Parathyroid adenoma (tissue), 2 donors: ENCODE results near the gene AFF3.
"Not testable (repeated sequence)": the region's sequence is repeated elsewhere in the genome, so short reads cannot be mapped to it uniquely, and the experiment has no call there.

ENCODE experiments used
- H2AFZ ChIP-seq: fragments of 300-600 bp; sonication (generic); one replicate; pipeline ENCODE4 v1.7.0; 2017; ENCODE audit warnings: antibody characterized with exemption, mild to moderate bottlenecking
- H3K27ac ChIP-seq: fragments of 300-600 bp; sonication (generic); one replicate; pipeline ENCODE4 v1.7.0; 2017
- H3K27me3 ChIP-seq: fragments of 300-600 bp; sonication (generic); one replicate; pipeline ENCODE4 v1.7.0; 2017; ENCODE audit warnings: low read length; ENCODE audit not compliant: control insufficient read depth, insufficient read depth
- H3K36me3 ChIP-seq: fragments of 300-600 bp; sonication (generic); one replicate; pipeline ENCODE4 v1.7.0; 2017; ENCODE audit warnings: low read length; ENCODE audit not compliant: control insufficient read depth, insufficient read depth
- H3K4me1 ChIP-seq: fragments of 300-600 bp; sonication (generic); one replicate; pipeline ENCODE4 v1.7.0; 2017; ENCODE audit warnings: control low read depth
- H3K4me2 ChIP-seq: fragments of 300-600 bp; sonication (generic); one replicate; pipeline ENCODE4 v1.7.0; 2017; ENCODE audit warnings: low read length
- H3K4me3 ChIP-seq: fragments of 300-600 bp; sonication (generic); one replicate; pipeline ENCODE4 v1.7.0; 2017; ENCODE audit warnings: low read depth, low read length
- H3K79me2 ChIP-seq: fragments of 300-600 bp; sonication (generic); one replicate; pipeline ENCODE4 v1.7.0; 2017; ENCODE audit warnings: control low read depth
- H3K9ac ChIP-seq: fragments of 300-600 bp; sonication (generic); one replicate; pipeline ENCODE4 v1.7.0; 2017; ENCODE audit warnings: mild to moderate bottlenecking
- H3K9me3 ChIP-seq: fragments of 300-600 bp; sonication (generic); one replicate; pipeline ENCODE4 v1.7.0; 2017; ENCODE audit warnings: low read length; ENCODE audit not compliant: control insufficient read depth
- CTCF ChIP-seq: fragments of 300-600 bp; sonication (generic); IDR thresholded peaks from one replicate; pipeline ENCODE4 v1.7.0; 2017; ENCODE audit warnings: antibody characterized with exemption, mild to moderate bottlenecking
- donor health status: primary hyperparathyroidism.

The AFF3 gene

GRCh38 chr2:99935662-99936061 is 206.7 kb downstream of the AFF3 start:
- Histone ChIP-seq H2AFZ (no peak overlapping the region), H3K9ac (no peak overlapping the region), H3K27ac (no peak overlapping the region), H3K79me2 (no peaks in the 10 kb centered on the region), H3K4me1 (no peaks in the 10 kb centered on the region), H3K4me2 (no peak overlapping the region), H3K9me3 (no peaks in the 10 kb centered on the region), H3K4me3 (no peak overlapping the region), H3K36me3 (no peaks in the 10 kb centered on the region), H3K27me3 (no peaks in the 10 kb centered on the region)
- TF ChIP-seq CTCF = no peak

- no peaks in the 10 kb centered on the region for H3K9me3 ChIP-seq
- TF ChIP-seq CTCF = no peak
- no peak overlapping the region for H2AFZ ChIP-seq
- H3K36me3 ChIP-seq = no peaks in the 10 kb centered on the region
- H3K4me2 ChIP-seq = no peak overlapping the region
- no peak overlapping the region for H3K4me3 ChIP-seq
- no peaks in the 10 kb centered on the region for H3K79me2 ChIP-seq
- H3K27me3 ChIP-seq = no peaks in the 10 kb centered on the region
- no peak overlapping the region for H3K9ac ChIP-seq
- H3K4me1 ChIP-seq = no peaks in the 10 kb centered on the region
- no peak overlapping the region for H3K27ac ChIP-seq
Measured at GRCh38 chr2:99933894-99934650, 208.3 kb downstream of the AFF3 start.

- H3K27ac ChIP-seq, H3K9me3 ChIP-seq, H3K4me3 ChIP-seq, H3K36me3 ChIP-seq, H2AFZ ChIP-seq, H3K9ac ChIP-seq, H3K4me1 ChIP-seq, H3K4me2 ChIP-seq, H3K27me3 ChIP-seq, H3K79me2 ChIP-seq: not testable (repeated sequence)
Measured at GRCh38 chr2:99933491-99933890, 208.9 kb downstream of the AFF3 start.

- TF ChIP-seq CTCF = no peak
- Histone ChIP-seq H3K27ac (no peak overlapping the region), H3K79me2 (no peaks in the 10 kb centered on the region), H2AFZ (no peak overlapping the region), H3K9ac (no peak overlapping the region), H3K4me1 (no peaks in the 10 kb centered on the region), H3K36me3 (no peaks in the 10 kb centered on the region), H3K27me3 (no peaks in the 10 kb centered on the region), H3K4me2 (no peak overlapping the region), H3K9me3 (no peaks in the 10 kb centered on the region), H3K4me3 (no peak overlapping the region)
Measured at GRCh38 chr2:99928470-99929053, 213.8 kb downstream of the AFF3 start.

- not testable (repeated sequence) for H3K27me3 ChIP-seq, H3K4me2 ChIP-seq, H3K27ac ChIP-seq, H2AFZ ChIP-seq, H3K79me2 ChIP-seq, H3K9me3 ChIP-seq, H3K36me3 ChIP-seq, H3K9ac ChIP-seq, H3K4me1 ChIP-seq, H3K4me3 ChIP-seq
Measured at GRCh38 chr2:99927690-99928207, 214.6 kb downstream of the AFF3 start.
